Loucy (cell line): Measurements from ENCODE around the gene PDZD8.

Experiments
- H2AFZ ChIP-seq: fragments of 200-600 bp; sonication (generic); 2 replicates; pipeline ENCODE4 v1.6.0; 2016; ENCODE audit warnings: antibody characterized with exemption, mild to moderate bottlenecking, low read length, moderate library complexity
- H3F3A ChIP-seq: fragments of 200-600 bp; 2 replicates; pipeline ENCODE4 v1.6.0; 2016; ENCODE audit warnings: antibody characterized with exemption, low read depth, mild to moderate bottlenecking
- H3K27me3 ChIP-seq: fragments of 200-600 bp; sonication (generic); 2 replicates; pipeline ENCODE4 v1.6.1; 2014; ENCODE audit warnings: low read length, mild to moderate bottlenecking; ENCODE audit not compliant: insufficient read depth, poor library complexity, severe bottlenecking
- H3K36me3 ChIP-seq: fragments of 200-600 bp; sonication (generic); 2 replicates; pipeline ENCODE4 v1.6.1; 2016; ENCODE audit warnings: low read length; ENCODE audit not compliant: insufficient read depth
- H3K4me1 ChIP-seq: fragments of 200-600 bp; sonication (generic); 2 replicates; pipeline ENCODE4 v1.5.1; 2014; ENCODE audit warnings: low read length, mild to moderate bottlenecking; ENCODE audit not compliant: insufficient read depth, poor library complexity, severe bottlenecking
- H3K4me2 ChIP-seq: fragments of 200-600 bp; sonication (generic); 2 replicates; pipeline ENCODE4 v1.6.0; 2014; ENCODE audit warnings: antibody characterized with exemption, low read length, low read depth, mild to moderate bottlenecking; ENCODE audit not compliant: poor library complexity, severe bottlenecking
- H3K4me3 ChIP-seq: fragments of 200-600 bp; sonication (generic); 2 replicates; pipeline ENCODE4 v1.5.1; 2014; ENCODE audit warnings: low read length, mild to moderate bottlenecking, mixed read lengths; ENCODE audit not compliant: poor library complexity, severe bottlenecking
- H3K79me2 ChIP-seq: fragments of 200-600 bp; sonication (generic); 2 replicates; pipeline ENCODE4 v1.6.1; 2014; ENCODE audit warnings: low read length; ENCODE audit not compliant: insufficient read depth
- H3K9ac ChIP-seq: fragments of 200-600 bp; sonication (generic); 2 replicates; pipeline ENCODE4 v1.6.0; 2014; ENCODE audit warnings: mild to moderate bottlenecking, low read depth, low read length, moderate library complexity; ENCODE audit not compliant: poor library complexity, severe bottlenecking
- H3K9me2 ChIP-seq: fragments of 200-600 bp; sonication (generic); replicated peaks from 2 replicates; pipeline ENCODE4 v1.6.1; 2016; ENCODE audit warnings: low read depth, low read length, mixed read lengths
- H3K9me3 ChIP-seq: fragments of 200-600 bp; sonication (generic); 2 replicates; pipeline ENCODE4 v1.6.1; 2014; ENCODE audit warnings: mild to moderate bottlenecking, antibody characterized with exemption, low read length, low read depth; ENCODE audit not compliant: insufficient read depth
- H4K20me1 ChIP-seq: fragments of 200-600 bp; sonication (generic); 2 replicates; pipeline ENCODE4 v1.6.0; 2014; ENCODE audit warnings: antibody characterized with exemption, low read length, mild to moderate bottlenecking; ENCODE audit not compliant: insufficient read depth, poor library complexity, severe bottlenecking
- CTCF ChIP-seq: fragments of 200-600 bp; sonication (generic); conservative IDR thresholded peaks from 2 replicates; pipeline ENCODE4 v1.5.1; 2014; ENCODE audit warnings: mild to moderate bottlenecking, antibody characterized with exemption, low read length
- EZH2phosphoT487 ChIP-seq: fragments of 200-600 bp; IDR thresholded peaks from 2 replicates; pipeline ENCODE4 v1.6.1; 2018; ENCODE audit warnings: antibody characterized with exemption, mild to moderate bottlenecking, moderate library complexity, borderline replicate concordance

Gene PDZD8

GRCh38 chr10:117408436-117409384 is 33.5 kb upstream of the PDZD8 start:
- TF ChIP-seq EZH2phosphoT487 = no peak
- no peak for TF ChIP-seq CTCF
- peaks cover 77% of the 10 kb centered on the region for H3K4me1 ChIP-seq
- H3K4me3 ChIP-seq = peak overlapping the region; percentile 68
- H3K9ac ChIP-seq = peak overlapping the region; percentile 92
- H3K27me3 ChIP-seq = no peaks in the 10 kb centered on the region
- peaks cover 74% of the 10 kb centered on the region for H3K79me2 ChIP-seq
- peaks cover 33% of the 10 kb centered on the region for H3F3A ChIP-seq
- H3K9me3 ChIP-seq = no peaks in the 10 kb centered on the region
- no peaks in the 10 kb centered on the region for H3K36me3 ChIP-seq
- H3K9me2 ChIP-seq = no peaks in the 10 kb centered on the region
- 0 out of 2 replicates have a peak overlapping the region, but pooled peaks have one; percentile 3 for H2AFZ ChIP-seq
- H4K20me1 ChIP-seq = no peaks in the 10 kb centered on the region
- peak overlapping the region; percentile 89 for H3K4me2 ChIP-seq

- H3K4me1 ChIP-seq = peaks cover 63% of the 10 kb centered on the region
- H2AFZ ChIP-seq = no peak overlapping the region
- TF ChIP-seq EZH2phosphoT487 (no peak), CTCF (no peak)
- no peaks in the 10 kb centered on the region for H3K36me3 ChIP-seq
- no peaks in the 10 kb centered on the region for H3K27me3 ChIP-seq
- no peak overlapping the region for H3K4me2 ChIP-seq
- peaks cover 57% of the 10 kb centered on the region for H3K79me2 ChIP-seq
- no peak overlapping the region for H3K4me3 ChIP-seq
- no peaks in the 10 kb centered on the region for H3K9me2 ChIP-seq
- peaks cover 12% of the 10 kb centered on the region for H3F3A ChIP-seq
- no peaks in the 10 kb centered on the region for H3K9me3 ChIP-seq
- H4K20me1 ChIP-seq = no peaks in the 10 kb centered on the region
- H3K9ac ChIP-seq = no peak overlapping the region
These were observed 30.5 kb upstream of the PDZD8 start for GRCh38 chr10:117405730-117406129.

GRCh38 chr10:117400329-117400728 is 25.1 kb upstream of the PDZD8 start:
- Histone ChIP-seq H3K27me3 (no peaks in the 10 kb centered on the region), H3K9me2 (no peaks in the 10 kb centered on the region), H3K9ac (no peak overlapping the region), H4K20me1 (no peaks in the 10 kb centered on the region), H3K4me3 (no peak overlapping the region), H3K4me2 (peak overlapping the region; percentile 53), H2AFZ (no peak overlapping the region), H3K36me3 (no peaks in the 10 kb centered on the region), H3K4me1 (peaks cover 44% of the 10 kb centered on the region), H3F3A (no peaks in the 10 kb centered on the region), H3K79me2 (peaks cover 6% of the 10 kb centered on the region), H3K9me3 (no peaks in the 10 kb centered on the region)
- TF ChIP-seq CTCF (no peak), EZH2phosphoT487 (no peak)
